IPS-15b (cell line): ENCODE measurements around the gene IL25.
"Not testable (repeated sequence)": the region's sequence is repeated elsewhere in the genome, so short reads cannot be mapped to it uniquely, and the experiment has no call there.

Experiments
- H3K27me3 ChIP-seq: one replicate; pipeline ENCODE4 v1.6.1; 2013; ENCODE audit warnings: low read length; ENCODE audit not compliant: control insufficient read depth, insufficient read depth
- H3K36me3 ChIP-seq: one replicate; pipeline ENCODE4 v1.6.1; 2013; ENCODE audit warnings: low read length; ENCODE audit not compliant: control insufficient read depth, insufficient read depth
- H3K4me1 ChIP-seq: one replicate; pipeline ENCODE4 v1.6.1; 2013; ENCODE audit warnings: mild to moderate bottlenecking, low read length; ENCODE audit not compliant: control insufficient read depth, insufficient read depth
- H3K4me3 ChIP-seq: one replicate; pipeline ENCODE4 v1.5.1; 2013; ENCODE audit warnings: low read depth, low read length
- H3K9ac ChIP-seq: one replicate; pipeline ENCODE4 v1.6.1; 2013; ENCODE audit warnings: low read depth, mild to moderate bottlenecking, low read length
- H3K9me3 ChIP-seq: one replicate; pipeline ENCODE4 v1.6.1; 2013; ENCODE audit warnings: mild to moderate bottlenecking, low read length; ENCODE audit not compliant: control insufficient read depth, insufficient read depth

Gene IL25

DNA sequence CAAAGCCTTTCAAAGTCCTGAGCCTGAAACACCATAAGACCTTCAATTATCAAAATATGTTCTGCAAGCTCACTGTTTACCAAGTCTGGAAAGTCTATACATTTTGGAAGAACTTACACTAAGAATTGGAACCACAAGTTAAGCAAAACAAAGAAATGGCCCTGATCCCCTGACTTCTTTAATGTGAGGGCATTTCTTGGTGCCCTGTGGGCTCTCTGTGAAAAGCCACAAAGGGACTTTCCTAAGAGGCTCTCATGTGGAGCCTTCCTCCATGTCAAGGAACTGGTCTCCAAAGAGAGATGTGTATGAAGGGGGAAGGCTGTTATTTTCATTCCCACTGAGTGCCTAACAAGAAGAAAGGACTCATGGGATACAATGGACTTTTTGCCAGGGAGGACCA is 49.0 kb downstream of the IL25 start:
- Histone ChIP-seq H3K36me3 (no peaks in the 10 kb centered on the region), H3K9me3 (no peaks in the 10 kb centered on the region), H3K4me1 (no peaks in the 10 kb centered on the region), H3K4me3 (no peak overlapping the region), H3K9ac (no peak overlapping the region), H3K27me3 (peaks cover 3% of the 10 kb centered on the region)

GRCh38 chr14:23423657-23424056 is 51.0 kb downstream of the IL25 start:
- Histone ChIP-seq H3K9me3 (no peaks in the 10 kb centered on the region), H3K4me1 (no peaks in the 10 kb centered on the region), H3K9ac (no peak overlapping the region), H3K36me3 (no peaks in the 10 kb centered on the region), H3K27me3 (peaks cover 3% of the 10 kb centered on the region), H3K4me3 (no peak overlapping the region)

DNA sequence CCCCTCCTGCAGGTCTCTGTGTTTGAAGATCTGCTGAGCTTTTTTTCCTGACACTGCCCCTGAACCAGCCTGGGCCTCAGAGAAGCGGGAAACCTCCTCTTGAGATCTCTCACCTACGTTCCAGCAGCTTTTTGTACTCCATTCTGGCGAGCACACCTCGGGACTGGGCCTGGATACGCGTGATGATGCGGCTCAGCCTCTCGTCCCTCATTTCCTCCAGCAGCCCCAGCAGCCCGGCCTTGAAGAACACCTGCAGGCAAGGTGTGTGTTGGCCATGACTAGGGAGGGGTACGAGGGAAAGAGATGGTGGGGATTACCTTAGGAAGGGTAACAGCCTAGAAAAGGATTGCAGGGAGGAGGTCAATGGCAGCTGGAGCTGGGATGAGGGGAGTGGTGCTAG is 52.6 kb downstream of the IL25 start:
- Histone ChIP-seq H3K4me1 (no peaks in the 10 kb centered on the region), H3K36me3 (no peaks in the 10 kb centered on the region), H3K9me3 (no peaks in the 10 kb centered on the region)

DNA sequence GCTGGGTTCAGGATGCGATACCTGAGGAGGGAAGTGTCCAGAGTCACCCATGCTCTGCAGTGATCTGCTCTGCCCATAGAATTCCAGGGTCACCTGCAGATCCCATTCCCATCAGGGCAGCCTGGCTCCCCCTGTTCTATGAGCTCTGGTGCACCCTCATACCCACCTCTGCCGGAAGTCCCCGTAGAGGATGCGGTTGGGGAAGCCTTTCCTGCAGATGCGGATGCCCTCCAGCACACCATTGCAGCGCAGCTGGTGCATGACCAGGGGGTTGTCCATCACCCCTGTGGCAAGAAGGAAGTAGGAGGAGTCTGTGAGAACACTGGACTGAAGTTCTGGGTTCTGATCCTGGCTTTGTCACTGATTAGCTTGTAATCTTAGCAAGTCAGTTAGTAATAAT is 53.2 kb downstream of the IL25 start:
- not testable (repeated sequence) for H3K9me3 ChIP-seq, H3K4me3 ChIP-seq, H3K4me1 ChIP-seq, H3K27me3 ChIP-seq, H3K36me3 ChIP-seq, H3K9ac ChIP-seq

More for the DNA sequence above, 52.6 kb downstream of the IL25 start:
- Histone ChIP-seq H3K9ac (no peak overlapping the region), H3K4me3 (no peak overlapping the region), H3K27me3 (peaks cover 3% of the 10 kb centered on the region)
